ENCODE results near the gene SIDT2.

The SIDT2 gene

GRCh38 chr11:117159892-117160291, 18.7 kb upstream of the SIDT2 start:
- TF ChIP-seq CTCF (IDR thresholded peaks at IDR 0.05; ENCODE audit: control insufficient read depth, extremely low read depth, insufficient read depth): no peak
- H3K4me3 ChIP-seq (ENCODE audit: low read depth, low read length): no peak overlapping the region
- DNase-seq (ENCODE audit: low read depth): no peak

GRCh38 chr11:117160826-117161225, 17.7 kb upstream of the SIDT2 start:
- TF ChIP-seq CTCF (IDR thresholded peaks at IDR 0.05; ENCODE audit: control insufficient read depth, extremely low read depth, insufficient read depth): no peak
- no peak overlapping the region for H3K4me3 ChIP-seq (ENCODE audit: low read depth, low read length)
- no peak for DNase-seq (ENCODE audit: low read depth)

GRCh38 chr11:117166491-117166890, 12.1 kb upstream of the SIDT2 start:
- H3K4me3 ChIP-seq (ENCODE audit: low read depth, low read length): no peak overlapping the region
- DNase-seq (ENCODE audit: low read depth): no peak
- no peak for TF ChIP-seq CTCF (IDR thresholded peaks at IDR 0.05; ENCODE audit: control insufficient read depth, extremely low read depth, insufficient read depth)

GRCh38 chr11:117169736-117170135, 8.8 kb upstream of the SIDT2 start:
- H3K4me3 ChIP-seq (ENCODE audit: low read depth, low read length): no peak overlapping the region
- no peak for TF ChIP-seq CTCF (IDR thresholded peaks at IDR 0.05; ENCODE audit: control insufficient read depth, extremely low read depth, insufficient read depth)
- no peak for DNase-seq (ENCODE audit: low read depth)

GRCh38 chr11:117170210-117170609, 8.3 kb upstream of the SIDT2 start:
- no peak for DNase-seq (ENCODE audit: low read depth)
- no peak for TF ChIP-seq CTCF (IDR thresholded peaks at IDR 0.05; ENCODE audit: control insufficient read depth, extremely low read depth, insufficient read depth)
- no peak overlapping the region for H3K4me3 ChIP-seq (ENCODE audit: low read depth, low read length)

GRCh38 chr11:117171007-117171403, 7.5 kb upstream of the SIDT2 start:
- H3K4me3 ChIP-seq (ENCODE audit: low read depth, low read length): no peak overlapping the region
- TF ChIP-seq CTCF (IDR thresholded peaks at IDR 0.05; ENCODE audit: control insufficient read depth, extremely low read depth, insufficient read depth): no peak
- DNase-seq (ENCODE audit: low read depth): no peak

GRCh38 chr11:117171404-117172061, 7.0 kb upstream of the SIDT2 start:
- TF ChIP-seq CTCF (IDR thresholded peaks at IDR 0.05; ENCODE audit: control insufficient read depth, extremely low read depth, insufficient read depth): no peak
- no peak for DNase-seq (ENCODE audit: low read depth)

More at GRCh38 chr11:117171404-117172061, 7.0 kb upstream of the SIDT2 start:
- H3K4me3 ChIP-seq (ENCODE audit: low read depth, low read length): no peak overlapping the region

Measured in LNCaP clone FGC (cell line).